Neutrophil (primary cell): ENCODE measurements around the gene FHOD3.
"Not testable (repeated sequence)": the region's sequence is repeated elsewhere in the genome, so short reads cannot be mapped to it uniquely, and the experiment has no call there.

Experiments
- H3K27ac ChIP-seq: fragments of 200-600 bp; sonication (generic); 2 replicates; pipeline ENCODE4 v1.5.1; 2016; ENCODE audit warnings: mild to moderate bottlenecking, moderate library complexity
- H3K27me3 ChIP-seq: fragments of 200-600 bp; sonication (generic); 2 replicates; pipeline ENCODE4 v1.6.0; 2016; ENCODE audit warnings: mild to moderate bottlenecking
- H3K36me3 ChIP-seq: fragments of 200-600 bp; sonication (generic); 2 replicates; pipeline ENCODE4 v1.5.1; 2017
- H3K4me1 ChIP-seq, 2 experiments: fragments of 200-600 bp in 1 of 2; sonication (generic) in 1 of 2; 1 replicate in 1 of 2; 2 replicates in 1 of 2; pipeline versions ENCODE4 v1.5.1 to v1.6.1; 2013 to 2016; ENCODE audit warnings: low read depth in 1 of 2, low read length in 1 of 2, mild to moderate bottlenecking in 1 of 2, moderate library complexity in 1 of 2; ENCODE audit not compliant: control insufficient read depth in 1 of 2, insufficient read depth in 1 of 2
- H3K4me3 ChIP-seq, 2 experiments: fragments of 200-600 bp in 1 of 2; sonication (generic) in 1 of 2; 1 replicate in 1 of 2; 2 replicates in 1 of 2; pipeline ENCODE4 v1.5.1; 2013 to 2016; ENCODE audit warnings: low read depth in 1 of 2, low read length in 1 of 2, mild to moderate bottlenecking in 1 of 2, moderate library complexity in 1 of 2
- H3K9me3 ChIP-seq: fragments of 200-600 bp; sonication (generic); 2 replicates; pipeline ENCODE4 v1.5.1; 2016
- TF ChIP-seq, protein P1 (sequence below): fragments of 200-600 bp; sonication (generic); IDR thresholded peaks from 2 replicates; pipeline ENCODE4 v1.5.1; 2016; ENCODE audit warnings: antibody characterized with exemption

FHOD3 gene

DNA sequence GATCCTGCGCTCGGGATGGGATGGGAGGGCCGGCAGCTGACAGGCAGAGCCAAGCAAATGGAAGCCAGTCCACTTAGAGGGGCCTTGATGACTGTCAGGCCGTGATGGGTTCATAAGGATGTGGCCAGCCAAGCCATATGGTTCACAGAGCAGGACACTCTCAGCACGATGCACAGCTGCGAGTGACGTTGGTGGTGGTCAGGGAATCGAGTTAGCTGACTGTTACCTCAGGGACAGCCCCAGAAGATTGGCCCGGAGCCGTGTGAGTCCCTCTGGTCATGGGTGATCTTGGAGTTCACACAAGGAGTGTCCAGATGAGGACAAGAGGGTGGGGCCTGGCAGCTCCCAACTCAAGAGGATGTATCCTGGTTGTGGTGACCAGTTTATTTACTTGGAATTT lies 461.1 kb downstream of the FHOD3 start:
- H3K9me3 ChIP-seq: no peaks in the 10 kb centered on the region
- no peaks in the 10 kb centered on the region for H3K27me3 ChIP-seq
- TF ChIP-seq, protein P1, sequence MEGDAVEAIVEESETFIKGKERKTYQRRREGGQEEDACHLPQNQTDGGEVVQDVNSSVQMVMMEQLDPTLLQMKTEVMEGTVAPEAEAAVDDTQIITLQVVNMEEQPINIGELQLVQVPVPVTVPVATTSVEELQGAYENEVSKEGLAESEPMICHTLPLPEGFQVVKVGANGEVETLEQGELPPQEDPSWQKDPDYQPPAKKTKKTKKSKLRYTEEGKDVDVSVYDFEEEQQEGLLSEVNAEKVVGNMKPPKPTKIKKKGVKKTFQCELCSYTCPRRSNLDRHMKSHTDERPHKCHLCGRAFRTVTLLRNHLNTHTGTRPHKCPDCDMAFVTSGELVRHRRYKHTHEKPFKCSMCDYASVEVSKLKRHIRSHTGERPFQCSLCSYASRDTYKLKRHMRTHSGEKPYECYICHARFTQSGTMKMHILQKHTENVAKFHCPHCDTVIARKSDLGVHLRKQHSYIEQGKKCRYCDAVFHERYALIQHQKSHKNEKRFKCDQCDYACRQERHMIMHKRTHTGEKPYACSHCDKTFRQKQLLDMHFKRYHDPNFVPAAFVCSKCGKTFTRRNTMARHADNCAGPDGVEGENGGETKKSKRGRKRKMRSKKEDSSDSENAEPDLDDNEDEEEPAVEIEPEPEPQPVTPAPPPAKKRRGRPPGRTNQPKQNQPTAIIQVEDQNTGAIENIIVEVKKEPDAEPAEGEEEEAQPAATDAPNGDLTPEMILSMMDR: no peak
- no peaks in the 10 kb centered on the region for H3K36me3 ChIP-seq
- H3K4me3 ChIP-seq: no peak overlapping the region
- no peaks in the 10 kb centered on the region for H3K4me1 ChIP-seq
- H3K27ac ChIP-seq: no peak overlapping the region

DNA sequence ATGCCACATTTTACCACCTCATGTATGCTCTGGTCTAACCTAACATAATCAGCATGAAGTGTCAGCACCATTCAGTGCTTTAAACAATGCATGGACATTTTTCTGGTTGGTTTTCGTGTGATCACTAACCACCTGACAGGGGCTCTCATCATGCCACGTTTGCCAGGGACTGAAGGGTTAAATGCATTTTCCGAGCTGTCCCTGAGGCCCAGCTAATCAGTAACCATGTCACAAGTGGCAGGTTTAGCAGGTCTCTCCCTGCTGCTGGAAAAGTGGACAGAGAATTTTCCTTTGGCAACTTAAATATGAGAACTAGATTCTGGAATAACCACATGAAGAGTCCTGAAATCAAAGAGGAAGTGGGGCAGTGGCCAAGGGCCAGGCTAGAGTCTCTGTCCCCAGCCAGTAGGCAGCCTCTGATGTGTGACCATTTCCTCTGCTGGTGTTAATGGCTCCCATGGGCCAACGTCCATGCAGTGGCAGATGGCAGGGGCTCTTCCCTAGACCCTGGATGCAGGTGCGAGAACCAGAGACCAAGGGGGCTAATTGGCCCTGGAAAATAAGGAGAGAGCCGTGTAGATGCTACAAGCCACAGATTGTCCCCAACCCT lies 461.8 kb downstream of the FHOD3 start:
- no peaks in the 10 kb centered on the region for H3K36me3 ChIP-seq
- no peaks in the 10 kb centered on the region for H3K27me3 ChIP-seq
- H3K4me3 ChIP-seq: no peak overlapping the region
- H3K4me1 ChIP-seq: no peaks in the 10 kb centered on the region
- no peak overlapping the region for H3K27ac ChIP-seq
- TF ChIP-seq, protein P1: no peak
- H3K9me3 ChIP-seq: no peaks in the 10 kb centered on the region

DNA sequence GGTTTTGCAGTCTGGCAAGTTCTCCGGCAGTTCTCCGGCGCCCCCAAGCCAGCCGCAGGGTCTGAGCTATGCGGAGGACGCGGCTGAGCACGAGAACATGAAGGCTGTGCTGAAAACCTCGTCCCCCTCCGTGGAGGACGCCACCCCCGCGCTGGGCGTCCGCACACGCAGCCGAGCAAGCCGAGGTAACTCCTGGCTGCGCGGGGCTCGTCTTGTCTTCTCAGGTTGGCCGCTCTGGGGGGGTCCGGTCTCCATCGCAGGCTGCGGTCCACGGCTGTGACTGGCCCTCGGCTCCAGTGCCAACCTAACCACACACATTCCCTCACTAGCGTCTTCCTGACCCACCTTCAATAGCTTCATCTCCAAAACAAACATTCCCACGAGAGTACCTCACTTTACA lies 463.1 kb downstream of the FHOD3 start:
- Histone ChIP-seq H3K27me3 (no peaks in the 10 kb centered on the region), H3K9me3 (no peaks in the 10 kb centered on the region), H3K4me3 (no peak overlapping the region), H3K27ac (no peak overlapping the region), H3K4me1 (no peaks in the 10 kb centered on the region), H3K36me3 (no peaks in the 10 kb centered on the region)
- TF ChIP-seq, protein P1: no peak

DNA sequence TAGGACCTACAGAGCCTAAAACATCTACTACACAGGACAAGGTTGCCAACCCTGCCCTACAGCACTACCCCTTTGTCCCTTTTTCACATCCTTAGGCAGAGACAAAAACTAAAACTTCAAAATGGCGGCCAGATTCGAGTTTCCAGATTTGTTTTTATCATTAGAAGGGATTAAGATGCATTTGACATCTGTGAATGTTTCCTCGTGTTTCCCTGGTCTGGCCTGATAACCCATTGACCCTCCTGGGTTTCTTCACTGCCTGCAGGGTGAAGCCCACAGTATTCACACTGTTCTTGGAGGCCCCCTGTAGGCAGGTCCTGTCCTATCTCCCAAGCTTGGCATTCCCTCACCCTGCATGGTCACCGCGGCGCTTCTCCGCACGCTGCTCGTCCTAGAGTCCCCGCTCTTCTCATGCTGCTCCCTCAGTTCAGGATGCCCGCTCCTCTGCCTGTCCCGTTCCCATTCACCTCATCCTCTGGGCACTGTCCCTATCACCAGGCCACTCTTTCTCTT lies 463.7 kb downstream of the FHOD3 start:
- no peaks in the 10 kb centered on the region for H3K9me3 ChIP-seq
- no peaks in the 10 kb centered on the region for H3K36me3 ChIP-seq
- H3K4me1 ChIP-seq: no peaks in the 10 kb centered on the region
- TF ChIP-seq, protein P1: no peak
- H3K27me3 ChIP-seq: no peaks in the 10 kb centered on the region
- no peak overlapping the region for H3K4me3 ChIP-seq
- no peak overlapping the region for H3K27ac ChIP-seq

DNA sequence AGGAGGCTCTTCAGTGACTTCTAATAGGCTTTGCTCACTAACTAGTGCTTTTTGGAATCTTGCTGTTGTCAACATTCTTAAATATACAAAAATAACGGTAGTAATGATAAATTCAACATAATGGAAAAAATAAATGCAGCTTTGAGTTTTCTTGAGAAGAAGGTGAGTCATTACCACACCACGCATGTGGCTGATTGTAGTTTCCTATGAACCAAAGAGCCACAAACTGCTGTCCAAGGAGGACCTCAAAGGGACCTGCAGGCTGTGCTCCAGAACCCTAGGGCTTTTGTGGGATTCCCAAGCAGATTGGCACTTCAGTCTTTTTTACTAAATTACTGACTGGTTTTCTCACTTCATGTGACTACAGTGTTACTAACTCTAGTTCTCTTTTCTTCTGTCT lies 464.6 kb downstream of the FHOD3 start:
- TF ChIP-seq, protein P1: no peak
- Histone ChIP-seq H3K4me1 (no peaks in the 10 kb centered on the region), H3K9me3 (no peaks in the 10 kb centered on the region), H3K36me3 (no peaks in the 10 kb centered on the region), H3K4me3 (no peak overlapping the region), H3K27me3 (no peaks in the 10 kb centered on the region), H3K27ac (no peak overlapping the region)

DNA sequence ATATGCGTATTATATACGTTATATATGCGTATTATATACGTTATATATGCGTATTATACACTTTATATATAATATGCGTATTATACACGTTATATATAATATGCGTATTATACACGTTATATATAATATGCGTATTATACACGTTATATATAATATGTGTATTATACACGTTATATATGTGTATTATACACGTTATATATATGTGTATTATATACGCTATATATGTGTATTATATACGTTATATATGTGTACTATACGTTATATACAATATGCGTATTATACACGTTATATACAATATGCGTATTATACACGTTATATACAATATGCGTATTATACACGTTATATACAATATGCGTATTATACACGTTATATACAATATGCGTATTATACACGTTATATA lies 465.5 kb downstream of the FHOD3 start:
- H3K27ac ChIP-seq, H3K36me3 ChIP-seq, H3K4me1 ChIP-seq, H3K4me3 ChIP-seq, H3K27me3 ChIP-seq, H3K9me3 ChIP-seq: not testable (repeated sequence)
